ENCODE data around the gene PQBP1. TPM values are rescaled to one million over a fixed set of nuclear protein-coding genes. Genes with fewer than 3 reads are reported as not detected.

The PQBP1 gene
- total and polyA plus RNA-seq, 2 donors (not counting 1 experiment from before 2014, with no cell fraction given): 89.9 to 128 TPM

- Histone ChIP-seq H3K27me3 (replicated peaks in 1 of 4; ENCODE audit: control extremely low read depth in 1 of 4, control insufficient read depth in 3 of 4, insufficient read depth in 4 of 4, low read length in 3 of 4) (no peaks in the 10 kb centered on the region), H3K4me2 (replicated peaks; ENCODE audit: low read depth, low read length, poor library complexity, severe bottlenecking) (no peak overlapping the region), H3K27ac (ENCODE audit: low read length in 2 of 2) (no peak overlapping the region), H3K79me2 (ENCODE audit: control insufficient read depth, insufficient read depth, low read length) (peaks cover 22% of the 10 kb centered on the region), H4K20me1 (ENCODE audit: control insufficient read depth, insufficient read depth, low read length, poor library complexity, severe bottlenecking) (no peaks in the 10 kb centered on the region), H3K36me3 (replicated peaks in 1 of 2; ENCODE audit: control extremely low read depth in 1 of 2, control insufficient read depth in 1 of 2, extremely low read depth in 1 of 2, insufficient read depth in 2 of 2, low read length in 1 of 2) (no peaks in the 10 kb centered on the region), H3K4me3 (ENCODE audit: control extremely low read depth in 1 of 5, extremely low read depth in 1 of 5, insufficient read depth in 1 of 5, low read depth in 2 of 5, low read length in 4 of 5) (no peak overlapping the region), H2AFZ (ENCODE audit: insufficient read depth, low read depth, low read length, poor library complexity, severe bottlenecking) (no peak overlapping the region), H3K4me1 (ENCODE audit: control insufficient read depth in 2 of 2, insufficient read depth in 2 of 2, low read length in 2 of 2) (peaks cover 9 to 12% of the 10 kb centered on the region in 2 donors), H3K9me3 (ENCODE audit: control extremely low read depth in 1 of 3, control insufficient read depth in 2 of 3, insufficient read depth in 1 of 3, low read length in 2 of 3) (no peaks in the 10 kb centered on the region), H3K9ac (ENCODE audit: low read length) (no peak overlapping the region)
- ChIA-PET CTCF (interaction anchor here (2.1 to 4.6 kb wide), 3 partner anchors 23 to 53 kb away, joined by 5 to 33 read pairs (median 30); no protein-coding TSS in a partner anchor), POLR2A (interaction anchor here (0.6 kb wide), 1 partner anchor 66 kb away, joined by 8 read pairs; no protein-coding TSS in a partner anchor)
- WGBS (ENCODE audit: insufficient coverage): no CpG with 5 or more reads among the region's 4 CpGs
- Mint-ChIP-seq H3K27me3 (no peaks in the 10 kb centered on the region), H3K4me3 (no peak overlapping the region), H3K27ac (no peak overlapping the region), H3K9me3 (ENCODE audit: insufficient read depth) (no peaks in the 10 kb centered on the region), H3K4me1 (peaks cover 25% of the 10 kb centered on the region)
- intact Hi-C loops (cut with micrococcal nuclease): loop anchor here (5.0 to 10.0 kb wide), 4 partner anchors 196 to 1058 kb away; partner anchors contain the start of genes SUV39H1 and ZNF81
- no peak for TF ChIP-seq EZH2 (IDR thresholded peaks at IDR 0.05; ENCODE audit: borderline replicate concordance, insufficient read depth, low read depth, low read length, poor library complexity, severe bottlenecking)
- TF ChIP-seq, protein P1, sequence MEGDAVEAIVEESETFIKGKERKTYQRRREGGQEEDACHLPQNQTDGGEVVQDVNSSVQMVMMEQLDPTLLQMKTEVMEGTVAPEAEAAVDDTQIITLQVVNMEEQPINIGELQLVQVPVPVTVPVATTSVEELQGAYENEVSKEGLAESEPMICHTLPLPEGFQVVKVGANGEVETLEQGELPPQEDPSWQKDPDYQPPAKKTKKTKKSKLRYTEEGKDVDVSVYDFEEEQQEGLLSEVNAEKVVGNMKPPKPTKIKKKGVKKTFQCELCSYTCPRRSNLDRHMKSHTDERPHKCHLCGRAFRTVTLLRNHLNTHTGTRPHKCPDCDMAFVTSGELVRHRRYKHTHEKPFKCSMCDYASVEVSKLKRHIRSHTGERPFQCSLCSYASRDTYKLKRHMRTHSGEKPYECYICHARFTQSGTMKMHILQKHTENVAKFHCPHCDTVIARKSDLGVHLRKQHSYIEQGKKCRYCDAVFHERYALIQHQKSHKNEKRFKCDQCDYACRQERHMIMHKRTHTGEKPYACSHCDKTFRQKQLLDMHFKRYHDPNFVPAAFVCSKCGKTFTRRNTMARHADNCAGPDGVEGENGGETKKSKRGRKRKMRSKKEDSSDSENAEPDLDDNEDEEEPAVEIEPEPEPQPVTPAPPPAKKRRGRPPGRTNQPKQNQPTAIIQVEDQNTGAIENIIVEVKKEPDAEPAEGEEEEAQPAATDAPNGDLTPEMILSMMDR (IDR thresholded peaks at IDR 0.05): no peak
- DNase-seq: no peak
- no peak for ATAC-seq (ENCODE audit: low read depth)
Measured at GRCh38 chrX:48892896-48893295, 4.8 kb upstream of the PQBP1 start.

GRCh38 chrX:48893556-48894348 is 4.0 kb upstream of the PQBP1 start:
- H3K4me1 Mint-ChIP-seq: peaks cover 30% of the 10 kb centered on the region
- H2AFZ ChIP-seq (ENCODE audit: insufficient read depth, low read depth, low read length, poor library complexity, severe bottlenecking): no peak overlapping the region
- no peaks in the 10 kb centered on the region for H3K27me3 Mint-ChIP-seq
- 90% methylated on average over 12 of the region's 16 CpGs for WGBS (ENCODE audit: insufficient coverage)
- POLR2A ChIA-PET: no interaction called here
- ATAC-seq (ENCODE audit: low read depth) (no peak), DNase-seq (no peak)
- peaks cover 9 to 17% of the 10 kb centered on the region in 2 donors for H3K4me1 ChIP-seq (ENCODE audit: control insufficient read depth in 2 of 2, insufficient read depth in 2 of 2, low read length in 2 of 2)
- intact Hi-C loops (cut with micrococcal nuclease): loop anchor here (5.0 to 10.0 kb wide), 4 partner anchors 196 to 1059 kb away; partner anchors contain the start of genes SUV39H1 and ZNF81
- H3K36me3 ChIP-seq (replicated peaks in 1 of 2; ENCODE audit: control extremely low read depth in 1 of 2, control insufficient read depth in 1 of 2, extremely low read depth in 1 of 2, insufficient read depth in 2 of 2, low read length in 1 of 2): no peaks in the 10 kb centered on the region
- H3K79me2 ChIP-seq (ENCODE audit: control insufficient read depth, insufficient read depth, low read length): peaks cover 22% of the 10 kb centered on the region
- H3K4me3 Mint-ChIP-seq: no peak overlapping the region
- H3K4me3 ChIP-seq (ENCODE audit: control extremely low read depth in 1 of 5, extremely low read depth in 1 of 5, insufficient read depth in 1 of 5, low read depth in 2 of 5, low read length in 4 of 5): no peak overlapping the region
- no peak overlapping the region for H3K9ac ChIP-seq (ENCODE audit: low read length)
- CTCF ChIA-PET: interaction anchor here (1.2 to 4.6 kb wide), 3 partner anchors 44 to 53 kb away, joined by 3 to 30 read pairs (median 4); no protein-coding TSS in a partner anchor
- no peak for TF ChIP-seq EZH2 (IDR thresholded peaks at IDR 0.05; ENCODE audit: borderline replicate concordance, insufficient read depth, low read depth, low read length, poor library complexity, severe bottlenecking)
- TF ChIP-seq, protein P1 (IDR thresholded peaks at IDR 0.05): no peak
- H3K9me3 ChIP-seq (ENCODE audit: control extremely low read depth in 1 of 3, control insufficient read depth in 2 of 3, insufficient read depth in 1 of 3, low read length in 2 of 3): no peaks in the 10 kb centered on the region
- no peak overlapping the region for H3K27ac ChIP-seq (ENCODE audit: low read length in 2 of 2)
- H3K9me3 Mint-ChIP-seq (ENCODE audit: insufficient read depth): no peaks in the 10 kb centered on the region
- no peak overlapping the region for H3K27ac Mint-ChIP-seq
- H3K27me3 ChIP-seq (replicated peaks in 1 of 4; ENCODE audit: control extremely low read depth in 1 of 4, control insufficient read depth in 3 of 4, insufficient read depth in 4 of 4, low read length in 3 of 4): no peaks in the 10 kb centered on the region
- H3K4me2 ChIP-seq (replicated peaks; ENCODE audit: low read depth, low read length, poor library complexity, severe bottlenecking): no peak overlapping the region
- no peaks in the 10 kb centered on the region for H4K20me1 ChIP-seq (ENCODE audit: control insufficient read depth, insufficient read depth, low read length, poor library complexity, severe bottlenecking)
